NCI-H2196 treated with DMSO at 0.1 percent for 48 hours (cell line): ENCODE data around the gene DDX10.

ENCODE experiments used
- DNase-seq: peaks from one replicate; lab custom pipeline; 2025; ENCODE audit not compliant: unreplicated experiment; lab: John Stamatoyannopoulos, UW

The DDX10 gene

GRCh38 chr11:108927791-108928545 lies 263.1 kb downstream of the DDX10 start:
- DNase-seq, result no peak

GRCh38 chr11:108929241-108929640 lies 264.4 kb downstream of the DDX10 start:
- no peak for DNase-seq

- DNase-seq, result no peak
Observed at GRCh38 chr11:108931168-108931567, 266.3 kb downstream of the DDX10 start.

GRCh38 chr11:108933630-108934029 lies 268.8 kb downstream of the DDX10 start:
- DNase-seq, result no peak

GRCh38 chr11:108934289-108934688 lies 269.4 kb downstream of the DDX10 start:
- DNase-seq, result no peak

- DNase-seq, result no peak
Observed at GRCh38 chr11:108934696-108935095, 269.8 kb downstream of the DDX10 start.

GRCh38 chr11:108937746-108938145 lies 272.9 kb downstream of the DDX10 start:
- no peak for DNase-seq

GRCh38 chr11:108938604-108939003 lies 273.7 kb downstream of the DDX10 start:
- DNase-seq, result no peak

GRCh38 chr11:108939135-108939534 lies 274.3 kb downstream of the DDX10 start:
- DNase-seq, result no peak

GRCh38 chr11:108943853-108944252 lies 279.0 kb downstream of the DDX10 start:
- DNase-seq, result no peak

- no peak for DNase-seq
Observed at GRCh38 chr11:108944471-108945178, 279.8 kb downstream of the DDX10 start.

- DNase-seq, result no peak
Observed at GRCh38 chr11:108945341-108945740, 280.5 kb downstream of the DDX10 start.

- DNase-seq, result no peak
Observed at GRCh38 chr11:108947654-108948570, 283.0 kb downstream of the DDX10 start.

- DNase-seq, result no peak
Observed at GRCh38 chr11:108958368-108959104, 293.7 kb downstream of the DDX10 start.

GRCh38 chr11:108959105-108959761 lies 294.4 kb downstream of the DDX10 start:
- DNase-seq, result no peak

GRCh38 chr11:108959874-108960273 lies 295.0 kb downstream of the DDX10 start:
- DNase-seq, result no peak

GRCh38 chr11:108960501-108960900 lies 295.6 kb downstream of the DDX10 start:
- no peak for DNase-seq

- DNase-seq, result no peak
Observed at GRCh38 chr11:108961095-108961494, 296.2 kb downstream of the DDX10 start.

GRCh38 chr11:108963118-108963517 lies 298.2 kb downstream of the DDX10 start:
- DNase-seq, result no peak

GRCh38 chr11:108965306-108966001 lies 300.6 kb downstream of the DDX10 start:
- DNase-seq, result no peak
